HG02759 (cell line): Measurements from ENCODE around the gene MAGI2.

ENCODE experiments used
- ATAC-seq: cut with Tn5 transposase; IDR thresholded peaks from one replicate; pipeline ENCODE4 v1.9.1; 2021; ENCODE audit warnings: mild to moderate bottlenecking, moderate library complexity; ENCODE audit not compliant: unreplicated experiment

MAGI2 gene

DNA sequence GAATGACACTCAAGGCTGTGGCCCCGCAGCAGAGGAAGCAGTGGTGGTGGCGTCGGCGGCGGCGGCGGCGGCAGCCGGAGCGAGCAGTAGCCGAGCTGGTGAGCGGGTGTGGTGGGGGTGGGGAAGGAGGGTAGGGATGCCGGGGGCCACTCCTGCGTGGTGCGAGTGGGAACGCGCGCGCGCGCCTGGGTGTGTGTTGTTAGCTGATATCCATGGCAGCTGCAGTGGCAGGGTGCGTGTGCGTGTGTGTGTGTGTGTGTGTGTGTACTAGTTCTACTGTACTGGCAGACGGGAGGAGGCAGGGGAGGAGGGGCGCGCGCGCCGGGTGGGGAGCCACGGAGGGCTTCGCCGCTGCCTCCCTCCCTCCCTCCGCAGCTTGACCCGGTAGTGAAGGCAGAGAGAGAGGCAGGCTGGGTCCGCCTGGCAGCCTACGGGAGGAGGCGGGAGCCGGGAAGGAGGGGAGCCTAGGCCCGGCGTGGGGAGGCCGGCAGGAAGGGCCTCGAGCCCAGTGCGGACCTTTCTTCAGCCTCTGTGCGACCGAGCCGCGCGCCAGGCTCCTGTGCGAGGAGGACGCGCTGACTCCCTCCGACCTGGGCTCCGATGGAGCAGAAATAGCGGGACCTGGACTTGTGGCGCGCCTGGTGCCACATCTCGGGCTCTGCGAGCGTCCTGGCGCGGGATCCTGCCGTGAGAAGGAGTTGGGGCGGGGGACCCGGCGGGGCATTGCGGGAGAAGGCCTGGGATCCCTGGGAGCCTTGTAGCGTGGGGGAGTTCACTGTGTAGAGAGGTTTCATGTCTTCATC, at the start of gene MAGI2:
MAGI2 (minus strand) TSS at position 110 of the 803 bp plus-strand sequence. CDS start 347 bp downstream, outside the sequence.
- no peak for ATAC-seq

DNA sequence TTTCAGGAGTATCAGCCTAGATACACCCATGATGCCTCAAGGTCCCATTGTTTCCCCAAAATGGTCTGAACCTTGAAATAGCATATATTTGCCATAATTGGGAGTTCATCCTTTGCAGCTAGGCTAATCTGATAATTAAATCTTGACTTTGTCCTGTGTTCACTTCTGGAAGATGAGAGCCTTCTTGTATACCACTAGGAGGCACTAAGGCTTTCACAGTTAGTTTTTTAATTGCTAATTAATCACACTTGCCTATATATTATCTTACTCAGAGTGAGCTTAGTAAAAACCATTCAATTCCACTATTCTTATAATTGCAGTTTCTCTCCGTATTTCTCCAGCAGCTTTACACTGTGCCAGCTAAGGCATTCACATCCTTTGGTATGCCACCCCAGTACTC, 48.7 kb upstream of the MAGI2 start:
- ATAC-seq = no peak

DNA sequence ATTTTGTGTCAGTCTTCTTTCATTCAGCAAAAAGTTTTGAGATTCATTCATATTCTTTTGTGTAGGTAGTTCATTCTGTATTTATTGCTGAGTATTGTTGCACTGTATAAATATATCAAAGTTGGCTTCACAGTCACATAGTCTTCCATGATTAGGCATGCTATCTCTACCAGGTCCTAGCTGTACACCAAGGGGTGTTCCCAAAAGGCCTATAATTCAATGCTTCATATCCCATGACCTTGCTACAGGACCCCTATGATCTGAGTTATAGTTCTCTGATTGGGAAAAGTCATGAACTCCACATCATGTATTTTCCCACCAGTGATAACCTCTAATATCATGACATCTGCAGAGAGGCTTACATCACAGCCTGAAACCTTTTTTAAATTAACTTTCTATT, 47.3 kb upstream of the MAGI2 start:
- no peak for ATAC-seq

DNA sequence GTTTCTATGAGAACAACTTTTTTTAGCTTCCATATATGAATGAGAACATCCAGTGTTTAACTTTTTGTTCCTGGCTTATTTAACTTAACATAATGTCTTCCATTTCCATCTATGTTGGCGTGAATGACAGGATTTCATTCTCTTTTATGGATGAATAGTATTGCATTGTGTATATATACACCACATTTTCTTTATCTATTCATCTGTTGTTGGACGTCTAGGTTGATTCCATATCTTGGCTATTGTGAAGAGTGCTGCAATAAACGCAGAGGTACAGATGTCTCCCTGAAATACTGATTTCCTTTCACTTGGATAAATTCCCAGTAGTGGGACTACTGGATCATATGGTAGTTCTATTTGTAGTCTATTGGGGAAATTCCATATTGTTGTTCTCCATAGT, 44.3 kb upstream of the MAGI2 start:
- ATAC-seq = no peak

DNA sequence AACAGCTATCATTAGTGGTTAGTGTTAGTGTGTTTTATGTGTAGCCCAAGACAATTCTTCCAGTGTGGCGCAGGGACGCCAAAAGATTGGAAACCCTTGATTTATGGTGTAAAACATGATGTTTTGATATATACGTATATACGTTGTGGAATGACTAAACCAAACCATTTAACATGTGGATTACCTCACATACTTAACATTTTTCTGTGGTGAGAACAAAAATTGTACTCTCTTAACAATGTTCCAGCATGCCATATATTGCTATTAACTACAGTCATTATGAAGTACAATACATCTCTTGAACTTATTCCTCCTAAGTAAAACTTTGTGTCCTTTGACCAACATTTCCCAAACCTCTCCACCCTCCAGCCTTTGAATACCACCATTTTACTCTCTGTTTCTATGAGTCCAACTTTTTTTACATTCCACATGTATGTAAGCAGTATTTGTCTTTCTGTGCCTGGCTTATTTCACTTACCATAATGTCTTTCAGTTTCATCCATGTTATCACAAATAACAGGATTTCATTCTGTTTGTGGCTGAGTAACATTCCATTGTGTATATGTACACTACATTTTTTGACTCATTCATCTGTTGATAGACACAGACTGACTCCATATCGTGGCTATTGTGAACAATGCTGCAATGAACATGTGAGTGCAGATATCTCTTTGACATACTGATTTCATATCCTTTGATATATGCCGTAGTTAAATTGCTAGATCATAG, 42.2 kb upstream of the MAGI2 start:
- ATAC-seq = no peak

DNA sequence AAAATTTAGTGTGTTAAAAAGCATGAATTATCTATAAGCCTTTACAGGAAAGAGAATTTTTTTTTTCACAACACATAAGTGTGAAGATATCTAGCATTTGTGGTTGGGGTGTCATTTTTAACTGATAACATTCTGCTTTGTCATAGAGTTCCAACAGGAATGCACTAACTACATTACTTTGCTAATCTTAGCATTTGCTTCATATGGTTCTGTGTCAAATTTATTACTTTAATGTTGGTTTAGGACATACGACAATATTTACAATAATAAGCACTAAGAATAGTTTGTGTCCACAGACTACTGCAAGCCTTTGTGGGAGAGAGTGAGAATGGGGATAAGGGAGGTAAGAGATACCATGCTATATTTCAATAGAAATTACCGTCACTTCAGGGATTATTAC, 40.6 kb upstream of the MAGI2 start:
- no peak for ATAC-seq

DNA sequence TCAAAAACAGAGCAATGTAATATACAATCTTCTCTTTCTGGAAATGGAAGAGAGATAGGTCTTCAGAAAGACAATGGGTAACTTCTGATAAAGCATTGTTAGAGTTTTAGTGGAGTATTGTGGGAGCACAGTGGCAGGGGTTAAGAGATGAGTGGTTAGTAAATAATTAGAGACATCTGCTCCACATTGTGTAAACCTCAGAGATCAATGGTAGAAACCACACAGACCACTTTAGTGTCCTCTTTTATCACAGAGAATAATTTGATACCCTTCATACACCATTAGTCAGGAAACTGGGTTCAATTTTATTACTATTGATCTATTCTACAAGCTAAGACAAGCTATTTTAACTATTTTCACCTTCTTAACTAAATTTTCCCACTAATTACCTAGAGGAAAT, 35.9 kb upstream of the MAGI2 start:
- no peak for ATAC-seq

DNA sequence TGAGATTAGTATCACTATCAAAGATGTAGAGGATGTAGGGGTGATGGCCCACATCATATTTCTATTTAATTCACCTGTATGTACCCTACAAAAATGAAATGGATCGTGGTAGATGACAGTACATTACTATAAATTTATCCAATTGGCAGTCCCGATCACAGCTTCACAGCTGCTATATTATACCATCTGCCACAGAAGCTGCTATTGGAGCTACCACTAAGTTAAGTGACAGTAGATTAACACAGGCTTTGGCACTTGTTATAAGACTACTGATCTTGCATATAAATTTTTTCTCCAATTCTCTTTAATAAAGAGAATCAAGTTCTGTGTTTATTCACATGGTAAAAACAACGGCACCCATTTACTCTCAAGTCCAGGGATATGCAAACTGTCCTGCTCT, 24.9 kb upstream of the MAGI2 start:
- no peak for ATAC-seq

DNA sequence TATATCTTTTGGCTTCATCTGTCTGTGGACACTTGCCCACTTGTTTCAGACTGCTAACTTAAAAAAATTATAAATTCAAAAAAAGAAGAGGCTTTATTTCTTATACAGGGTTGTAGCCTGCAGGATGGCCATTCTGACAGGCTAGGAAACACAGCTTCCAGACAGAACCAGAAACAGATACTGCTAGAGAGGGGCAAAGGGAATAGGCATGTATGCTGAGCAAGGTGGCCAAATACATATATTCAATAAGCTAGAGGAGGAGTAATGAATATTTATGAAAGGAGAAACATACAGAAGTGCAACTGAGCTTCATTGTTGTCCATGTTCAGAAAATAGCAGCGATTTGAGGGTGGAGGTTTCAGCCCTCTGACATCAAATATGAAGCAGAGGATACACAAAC, 22.0 kb upstream of the MAGI2 start:
- no peak for ATAC-seq

DNA sequence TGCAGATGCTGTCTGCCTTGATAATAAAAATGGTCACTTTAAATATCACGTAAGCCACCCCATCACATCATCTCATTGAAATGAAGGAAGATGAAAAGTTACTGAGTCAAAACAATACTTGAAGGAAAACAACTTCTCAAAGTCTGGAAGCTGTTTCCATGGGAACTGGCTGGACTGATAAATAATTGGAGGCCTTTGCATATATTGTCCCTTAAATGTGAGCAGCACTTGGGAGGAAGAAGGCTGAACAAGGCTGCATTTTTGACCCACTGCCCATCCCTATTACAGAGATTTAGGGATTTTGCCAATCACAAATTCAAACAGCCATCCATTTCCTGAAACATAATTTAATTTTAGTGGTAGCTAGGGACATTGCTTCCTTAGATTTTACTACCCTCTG, 18.2 kb upstream of the MAGI2 start:
- no peak for ATAC-seq

DNA sequence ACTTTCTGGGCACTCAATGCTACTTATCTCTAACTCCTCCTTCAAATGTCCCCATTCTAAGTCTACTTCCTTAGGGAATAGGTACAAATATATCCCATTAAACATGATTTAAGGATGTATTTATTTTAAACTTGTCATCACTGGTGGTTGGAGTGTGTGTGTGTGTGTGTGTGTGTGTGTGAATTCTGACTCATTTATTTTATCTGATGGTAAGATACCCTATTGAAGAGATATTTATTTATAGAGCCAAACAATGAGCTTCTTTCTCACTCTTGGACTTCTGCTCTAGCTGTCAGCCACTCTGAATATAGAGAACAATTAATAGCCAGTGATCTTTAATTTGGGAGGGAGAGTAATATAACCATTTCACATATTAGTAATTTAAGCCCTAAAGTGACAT, 17.8 kb upstream of the MAGI2 start:
- ATAC-seq = no peak

DNA sequence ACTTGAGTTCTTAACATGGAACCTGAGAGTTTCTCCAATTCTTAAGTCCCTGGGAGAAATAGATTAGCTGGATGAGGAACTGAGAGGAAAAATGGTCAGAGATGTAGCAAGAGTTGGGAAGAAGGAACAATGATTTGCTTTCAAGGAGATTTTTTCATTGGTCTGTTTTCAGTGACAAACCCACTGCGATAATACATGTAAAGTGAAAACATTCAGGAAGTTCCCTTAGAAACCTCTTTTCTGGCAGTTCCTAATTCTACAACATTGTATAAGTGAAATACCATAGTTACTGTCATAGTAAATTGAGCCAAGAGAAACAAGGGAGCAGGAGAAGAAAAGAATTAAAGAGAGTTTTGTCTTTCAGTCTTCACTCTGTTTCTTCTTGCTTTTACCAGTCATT, 12.1 kb upstream of the MAGI2 start:
- no peak for ATAC-seq

DNA sequence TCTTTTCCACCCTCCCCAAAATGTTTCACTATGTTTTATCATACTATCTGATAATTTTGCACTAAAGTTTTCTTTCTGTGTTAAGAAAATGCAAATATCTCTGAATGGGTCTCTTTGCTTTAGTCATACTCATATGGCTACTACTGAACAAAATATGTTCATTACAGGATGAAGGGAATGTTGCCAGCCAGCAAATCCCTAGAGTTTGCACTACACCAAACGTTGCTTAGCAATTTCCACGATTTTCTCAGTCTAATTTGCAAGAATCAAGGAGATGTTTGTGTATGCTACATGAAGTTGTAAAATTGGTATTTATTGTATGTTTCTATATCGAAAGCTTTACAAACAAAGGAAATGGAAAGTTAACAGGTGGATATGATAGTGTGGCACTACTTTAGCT, 10.6 kb upstream of the MAGI2 start:
- no peak for ATAC-seq

DNA sequence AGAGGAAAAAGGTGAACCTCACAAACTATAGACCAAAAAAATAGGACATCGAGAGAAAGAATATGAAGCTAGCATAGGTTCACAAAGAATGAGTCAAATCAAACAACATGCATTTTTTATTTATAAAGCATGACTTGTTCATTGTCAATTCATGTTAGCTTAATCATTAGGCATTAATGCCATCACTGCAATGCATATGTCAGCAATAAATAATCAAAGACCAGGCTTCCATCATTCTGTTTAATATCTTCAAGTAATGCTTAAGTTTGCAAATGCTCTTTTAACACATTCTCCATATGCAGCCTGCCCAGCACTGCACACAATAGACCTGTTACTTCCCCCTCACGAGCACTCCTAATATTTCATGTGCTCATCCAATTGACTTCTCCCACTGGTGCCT, 8.9 kb upstream of the MAGI2 start:
- no peak for ATAC-seq

DNA sequence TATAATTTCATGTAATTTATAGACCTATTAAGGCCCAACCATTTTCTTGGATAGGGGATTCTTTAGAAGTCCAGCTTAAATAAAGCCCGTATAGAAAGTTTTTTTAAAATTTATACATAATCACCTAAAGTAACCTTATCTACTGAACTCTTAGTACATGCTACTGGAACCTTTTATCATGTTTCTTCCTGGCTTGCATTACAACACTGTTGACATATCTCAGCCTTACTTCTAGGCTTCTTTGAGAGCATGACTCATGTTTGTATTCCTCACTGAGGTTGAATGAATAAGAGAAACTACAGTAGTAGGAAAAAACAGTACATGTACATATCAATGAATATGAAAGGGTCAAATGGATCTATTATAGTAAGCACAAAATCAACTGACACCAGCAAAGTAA, 8.2 kb upstream of the MAGI2 start:
- no peak for ATAC-seq

DNA sequence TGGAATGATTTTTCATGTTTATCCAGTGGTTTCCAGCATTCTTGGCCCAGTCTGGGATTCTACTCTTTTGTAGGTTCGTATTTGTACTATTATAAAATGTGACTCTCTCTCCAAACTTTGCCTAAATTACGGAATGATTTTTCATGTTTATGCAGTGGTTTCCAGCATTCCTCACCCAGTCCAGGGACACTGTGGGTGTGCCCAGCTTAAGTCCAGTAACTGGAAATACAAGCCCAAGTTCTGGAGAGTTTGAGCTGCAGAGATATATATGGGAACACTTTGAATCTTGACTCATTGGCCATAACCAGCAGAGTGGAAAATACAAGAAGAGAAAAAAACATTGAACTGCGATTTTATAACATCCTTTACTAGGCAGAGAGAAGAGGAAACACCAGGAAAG, 5.9 kb upstream of the MAGI2 start:
- no peak for ATAC-seq

DNA sequence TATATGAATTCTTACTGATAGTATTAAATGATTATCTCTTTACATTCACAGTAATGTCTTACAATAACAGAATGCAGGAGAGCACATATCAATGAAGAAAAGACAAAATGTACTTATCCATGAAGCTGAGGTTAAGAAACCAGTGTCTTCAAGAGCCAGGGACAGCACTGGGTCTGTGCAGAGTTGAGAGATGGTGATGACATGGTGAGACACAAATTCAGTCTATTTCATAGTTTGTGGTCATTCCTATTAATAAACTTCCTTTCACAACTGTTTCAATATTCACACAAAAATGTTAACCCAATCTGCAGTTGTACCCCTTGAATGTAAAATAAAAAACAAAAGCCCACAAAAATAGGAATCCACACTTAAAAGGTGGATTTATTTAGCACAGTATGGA, 5.3 kb upstream of the MAGI2 start:
- ATAC-seq = no peak

DNA sequence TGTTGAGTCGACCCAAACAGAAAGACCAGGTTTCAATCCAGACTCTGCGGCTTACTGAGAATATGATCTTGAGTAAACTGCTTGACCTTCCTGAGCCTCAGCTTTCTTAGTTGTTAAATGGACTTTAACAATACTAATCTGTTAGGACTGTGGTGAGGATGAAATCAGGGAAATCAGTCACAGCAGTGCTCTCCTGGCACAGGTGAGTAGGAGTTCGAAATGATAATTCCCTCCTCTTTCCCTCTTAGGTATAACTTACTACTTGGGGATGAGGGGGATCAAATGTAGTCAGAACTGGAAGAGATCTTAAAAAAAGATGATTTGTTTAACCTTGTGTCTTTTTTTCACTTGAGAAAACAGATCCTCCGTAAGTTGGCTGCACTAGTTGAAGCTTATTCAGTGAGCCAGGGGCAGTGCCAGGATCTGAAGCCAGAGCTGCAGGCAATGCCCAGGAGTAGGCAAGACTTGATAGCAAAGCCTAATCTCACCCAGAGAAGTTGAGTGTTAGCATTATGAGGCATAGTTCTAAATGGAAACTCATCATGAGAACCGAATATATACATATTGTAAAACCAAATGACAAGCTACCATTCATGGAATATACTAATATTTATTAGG, 1.8 kb upstream of the MAGI2 start:
- no peak for ATAC-seq

DNA sequence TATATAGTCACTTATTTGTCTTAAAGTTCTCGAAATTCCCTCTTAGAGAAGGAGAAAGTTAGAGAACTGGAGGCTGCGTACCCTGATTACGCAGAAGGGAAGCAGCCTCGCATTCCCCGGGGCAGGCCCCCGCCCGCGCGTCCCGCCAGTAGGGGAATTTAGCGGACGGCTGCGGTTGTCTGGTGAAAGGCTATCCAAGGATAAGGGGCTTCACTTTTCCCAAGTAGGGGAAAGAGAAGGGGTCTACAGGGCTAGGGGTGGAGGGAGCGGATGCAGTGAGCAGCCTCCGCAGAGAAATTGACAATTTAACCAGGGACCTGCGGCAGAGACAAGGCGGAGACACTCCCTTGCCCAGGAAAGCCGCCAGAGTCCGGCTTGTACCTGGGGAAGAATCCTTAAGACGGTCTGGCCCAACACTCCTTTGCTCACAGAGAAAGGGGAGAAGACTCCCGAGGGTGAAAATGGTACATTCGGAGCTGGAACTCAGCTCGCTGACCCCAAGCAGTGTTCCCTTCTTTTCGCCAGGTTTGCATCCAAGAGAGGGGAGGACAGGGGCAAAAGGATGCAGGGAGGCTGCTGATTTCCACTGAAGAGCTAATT, 994 bp upstream of the MAGI2 start:
- no peak for ATAC-seq

DNA sequence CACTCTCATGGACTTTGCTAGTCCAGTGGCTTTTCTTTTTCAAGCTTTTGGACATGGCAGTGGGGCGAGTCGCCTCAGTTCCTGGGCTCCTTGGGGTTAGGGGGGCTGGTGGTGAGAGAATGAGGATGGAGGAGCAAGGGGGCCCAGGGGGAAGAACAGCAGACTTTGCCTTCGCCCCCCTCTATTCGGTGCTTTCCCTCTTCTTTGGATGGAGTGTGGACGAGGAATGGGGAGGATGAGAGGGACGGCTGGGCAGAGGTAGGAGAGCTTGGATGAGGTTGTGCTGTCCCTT, 255 bp downstream of the MAGI2 start:
- ATAC-seq = no peak

DNA sequence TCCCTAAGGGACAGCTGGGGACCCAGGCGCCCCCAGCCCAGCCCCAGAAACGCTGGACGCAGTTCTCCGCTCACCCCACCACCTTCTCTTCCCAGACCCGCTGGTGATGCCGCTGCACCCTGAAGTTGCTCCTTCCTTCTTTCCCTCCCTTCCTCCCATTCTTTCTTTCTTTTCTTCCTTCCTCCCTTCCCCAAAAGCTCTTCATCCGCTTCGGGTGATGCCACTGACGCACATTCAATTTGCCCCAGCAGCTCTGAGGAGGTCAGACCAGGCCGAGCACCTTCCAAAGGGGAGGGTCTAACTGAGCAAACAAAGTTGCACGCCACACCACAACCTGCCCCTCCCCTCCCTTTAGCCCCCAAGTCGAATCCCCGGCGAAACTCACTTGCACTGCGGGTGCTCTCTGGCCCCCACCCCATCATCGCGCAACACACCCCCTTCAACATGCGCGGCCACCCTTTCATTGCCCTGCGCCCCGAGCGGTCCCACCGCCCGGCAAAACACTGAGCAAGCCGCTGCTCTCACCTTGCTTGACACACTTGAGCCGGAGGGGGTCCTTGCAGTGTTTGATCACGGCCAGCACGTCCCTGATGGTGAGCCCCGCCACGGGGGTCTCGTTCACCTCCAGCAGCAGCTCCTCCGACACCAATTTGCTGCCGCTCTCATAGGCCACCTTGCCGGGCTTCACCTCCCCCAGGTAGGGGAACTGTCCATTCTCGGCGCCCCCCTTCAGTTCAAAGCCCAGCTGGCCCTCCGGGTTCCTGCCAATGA, 787 bp downstream of the MAGI2 start:
- no peak for ATAC-seq
